GM21723 (cell line): ENCODE measurements around the gene CAST.

Experiments used
- ATAC-seq: cut with Tn5 transposase; IDR thresholded peaks from one replicate; pipeline ENCODE4 v1.9.1; 2021; ENCODE audit warnings: mild to moderate bottlenecking, moderate library complexity; ENCODE audit not compliant: unreplicated experiment

CAST gene

GRCh38 chr5:96641368-96642280, 20.6 kb upstream of the CAST start:
- ATAC-seq: no peak

GRCh38 chr5:96642281-96642640, 19.9 kb upstream of the CAST start:
- ATAC-seq: no peak

DNA sequence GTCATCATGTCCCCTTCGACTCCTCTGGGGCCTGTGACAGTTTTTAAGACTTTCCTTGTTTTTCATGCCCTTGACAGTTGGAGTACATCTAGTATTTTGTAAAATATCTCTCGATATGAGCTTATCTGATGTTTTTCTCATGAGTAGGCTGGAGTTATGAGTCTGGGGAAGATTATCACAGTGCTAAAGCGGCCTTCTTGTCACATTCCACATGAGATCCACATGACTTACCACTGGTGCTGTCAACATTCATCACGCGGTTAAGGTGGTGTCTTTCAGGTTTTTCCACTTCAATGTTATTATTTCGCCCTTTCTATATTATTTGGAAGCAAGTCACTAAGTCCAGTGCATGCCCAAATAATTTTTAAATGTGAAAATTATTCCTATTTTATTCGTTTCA, 17.1 kb upstream of the CAST start:
- ATAC-seq: no peak

GRCh38 chr5:96648023-96648422, 14.2 kb upstream of the CAST start:
- ATAC-seq: peak; percentile 86

- ATAC-seq: no peak
These were observed 13.6 kb upstream of the CAST start for GRCh38 chr5:96648593-96648992.

- no peak for ATAC-seq
These were observed 12.9 kb upstream of the CAST start for GRCh38 chr5:96649251-96649662.

GRCh38 chr5:96649681-96650540, 12.3 kb upstream of the CAST start:
- no peak for ATAC-seq

- ATAC-seq: peak; percentile 45
These were observed 11.1 kb upstream of the CAST start for GRCh38 chr5:96651047-96651446.

GRCh38 chr5:96651948-96652753, 10.0 kb upstream of the CAST start:
- no peak for ATAC-seq

DNA sequence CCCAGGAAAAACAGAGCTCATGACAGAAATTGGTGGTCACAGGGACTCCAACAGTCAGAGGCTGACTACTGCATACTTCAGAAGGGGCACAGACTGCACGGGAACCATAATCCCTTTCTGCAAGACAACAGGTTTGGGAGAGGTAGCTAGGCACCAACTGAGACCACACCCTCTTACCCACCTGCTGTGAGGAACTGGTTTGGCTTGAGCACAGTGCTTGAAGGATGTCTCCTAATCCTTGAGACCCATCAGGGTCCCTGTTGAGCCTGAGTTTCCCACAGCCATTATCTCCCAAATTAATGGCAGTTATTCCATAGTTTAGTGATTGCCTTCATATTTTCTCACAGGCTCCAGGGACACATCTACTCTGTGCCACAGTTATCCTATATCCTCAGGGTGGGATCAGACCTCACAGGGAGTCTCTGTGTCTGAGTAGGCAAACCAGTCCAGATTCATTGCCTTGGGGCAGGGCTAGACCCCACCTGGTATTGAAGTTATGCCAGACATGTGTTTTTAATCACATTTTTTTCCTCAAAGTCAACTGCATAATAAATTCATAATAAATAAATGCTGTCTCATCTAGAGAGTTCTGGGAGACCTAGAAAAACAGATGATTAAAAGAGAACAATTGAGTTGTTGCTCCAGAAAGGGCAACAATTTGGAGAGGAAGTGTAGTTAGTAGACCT, 9.3 kb upstream of the CAST start:
- no peak for ATAC-seq

- ATAC-seq: no peak
These were observed 8.0 kb upstream of the CAST start for GRCh38 chr5:96654209-96654608.

DNA sequence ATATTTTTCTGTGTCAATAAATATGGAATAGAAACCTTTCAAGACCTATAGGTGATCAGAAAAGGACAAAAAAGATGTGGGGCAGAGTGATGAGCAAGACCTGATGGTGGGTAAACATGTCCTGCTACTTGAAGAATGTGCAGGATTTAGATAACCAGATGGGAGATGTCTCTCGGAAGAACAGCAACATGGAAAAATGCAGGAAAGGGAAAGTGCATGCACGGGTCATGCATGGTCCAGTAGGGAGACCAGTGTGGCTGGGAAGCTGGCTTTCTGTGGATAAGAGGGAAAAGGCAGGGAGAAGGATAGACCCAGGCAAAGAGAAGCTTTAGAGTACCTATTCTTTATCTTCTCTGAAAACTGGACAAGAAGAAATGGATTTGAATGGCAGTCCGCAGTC, 7.1 kb upstream of the CAST start:
- no peak for ATAC-seq

- no peak for ATAC-seq
These were observed 6.7 kb upstream of the CAST start for GRCh38 chr5:96655506-96655905.

GRCh38 chr5:96657068-96657467, 5.1 kb upstream of the CAST start:
- ATAC-seq: peak; percentile 59

GRCh38 chr5:96658272-96658671, 3.9 kb upstream of the CAST start:
- ATAC-seq: no peak

GRCh38 chr5:96659170-96659569, 3.0 kb upstream of the CAST start:
- ATAC-seq: no peak

DNA sequence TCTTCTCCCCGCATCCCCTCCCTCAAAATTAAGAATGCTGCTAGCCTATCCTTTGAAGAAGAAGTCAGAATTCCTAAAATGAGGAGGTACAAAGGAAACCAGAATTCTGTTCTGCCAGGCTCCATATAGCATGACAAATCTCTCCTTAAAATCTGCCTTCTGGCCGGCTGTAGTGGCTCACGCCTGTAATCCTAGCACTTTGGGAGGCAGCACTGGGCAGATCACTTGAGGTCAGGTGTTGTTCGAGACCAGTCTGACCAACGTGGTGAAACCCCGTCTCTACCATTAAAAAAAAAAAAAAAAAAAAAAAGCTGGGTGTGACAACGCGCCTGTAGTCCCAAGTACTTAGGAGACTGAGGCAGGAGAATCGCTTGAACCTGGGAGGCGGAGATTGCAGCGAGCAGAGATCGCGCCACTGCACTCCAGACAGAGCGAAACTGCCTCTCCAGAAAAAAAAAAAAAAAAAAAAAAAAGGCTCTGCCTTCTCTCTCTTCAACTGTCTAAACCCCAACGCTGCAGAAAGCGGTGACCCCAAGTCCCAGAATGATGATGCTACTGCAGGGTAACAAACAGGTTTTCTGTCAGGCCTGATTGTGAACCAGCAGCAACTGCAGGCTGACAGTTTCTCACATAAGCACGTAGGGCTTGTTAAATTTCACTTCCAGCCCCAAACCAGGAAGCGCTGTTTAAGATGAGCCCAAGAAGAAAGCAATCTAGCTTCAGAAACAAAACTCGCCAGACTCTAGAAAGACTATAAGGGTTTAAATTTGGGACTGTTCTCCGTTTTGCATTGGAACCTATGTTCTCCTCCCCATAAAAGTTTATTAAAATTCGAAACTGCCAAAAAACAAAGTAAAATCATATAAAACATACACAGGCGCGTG, 963 bp upstream of the CAST start:
- ATAC-seq: peak; percentile 27

DNA sequence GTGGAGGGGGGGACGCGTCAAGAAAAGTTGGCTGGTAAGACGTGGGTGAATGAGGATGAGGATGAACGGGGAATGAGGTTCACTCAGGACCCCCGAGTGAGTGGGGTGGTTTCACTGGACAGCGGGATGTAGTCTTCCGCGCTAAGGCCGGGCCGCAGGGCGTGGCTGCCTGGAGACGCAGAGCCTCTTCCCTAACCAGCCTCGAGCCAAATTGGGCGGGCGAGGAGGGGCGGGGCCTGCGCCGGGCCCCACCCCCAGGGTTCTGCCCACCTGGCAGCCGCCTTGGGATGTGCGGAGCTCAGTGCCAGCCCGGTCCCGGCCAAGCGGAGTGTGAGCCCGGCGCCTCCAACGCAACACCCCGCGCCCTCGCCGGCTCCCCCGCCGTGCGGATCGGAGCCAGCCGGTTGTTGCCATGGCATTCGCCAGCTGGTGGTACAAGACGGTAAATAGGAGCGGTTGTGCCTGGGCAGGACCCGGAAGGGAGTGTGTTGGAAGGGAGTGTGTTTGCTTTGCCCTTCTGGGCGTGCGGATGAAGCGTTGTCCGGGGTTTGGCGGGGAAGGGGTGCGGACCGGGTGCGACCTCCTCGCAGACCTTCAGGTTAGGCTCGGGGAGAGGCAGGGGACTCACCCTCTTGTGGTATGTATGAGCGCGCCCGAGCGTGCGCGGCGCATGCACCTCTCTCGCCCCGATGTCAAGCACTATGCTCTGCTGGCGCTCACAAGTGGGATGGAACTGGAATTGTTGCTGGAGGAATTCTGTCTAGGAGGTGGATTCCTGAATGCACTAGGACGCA, 746 bp downstream of the CAST start:
- ATAC-seq: peak; percentile 80

GRCh38 chr5:96663608-96664007, 1.4 kb downstream of the CAST start:
- no peak for ATAC-seq
